HCT116 (cell line): ENCODE data around the gene CA4. TPM values are rescaled to one million over a fixed set of nuclear protein-coding genes. Genes with fewer than 3 reads are reported as not detected.

Source experiments
- ATAC-seq: fragments of 200-7000 bp; cut with Tn5 transposase; 2 replicates; pipeline ENCODE4 v1.9.1; 2020; ENCODE audit warnings: mild to moderate bottlenecking, moderate library complexity
- BruUV-seq: library from RNA; stranded (reverse); fragments of 400-500 nt; replicated peaks from 2 replicates; lab custom pipeline; 2021; lab: Mats Ljungman, UMichigan
- CTCF ChIA-PET: fragments of 300-600 bp; sonication (Branson Sonifier 250); formaldehyde crosslinking; loops from one replicate; lab custom pipeline; 2021; ENCODE audit warnings: antibody characterized with exemption; lab: Charles Lee
- POLR2A ChIA-PET: fragments of 300-600, 350-600 bp; sonication (Branson Sonifier 250); formaldehyde crosslinking; loops from one replicate; lab custom pipeline; 2021; ENCODE audit warnings: antibody characterized with exemption; lab: Charles Lee
- RAD21 ChIA-PET, 2 experiments: fragments of 300-600 bp; sonication (Branson Sonifier 250); formaldehyde crosslinking; loops; one replicate each; lab custom pipeline; 2023; ENCODE audit warnings: low total read pairs in 2 of 2; ENCODE audit not compliant: uncharacterized antibody in 2 of 2, unreplicated experiment in 2 of 2, low non-redundant PET in 1 of 2; lab: Charles Lee
- DNase-seq: peaks from one replicate; pipeline ENCODE4 v3.0.0-alpha.2; 2010; ENCODE audit warnings: low read depth, low spot score
- H2AFZ ChIP-seq: fragments of 200-600 bp; shearing (Covaris generic), sonication (generic); 2 replicates; pipeline ENCODE4 v1.6.1; 2017; ENCODE audit warnings: low read depth, mixed run types, mixed read lengths, antibody characterized with exemption, low read length; ENCODE audit not compliant: poor library complexity, severe bottlenecking
- H3K27ac ChIP-seq: 2 replicates; pipeline ENCODE4 v1.5.1; 2012; ENCODE audit warnings: low read depth, low read length
- H3K27me3 ChIP-seq: fragments of 200-600 bp; sonication (generic); 2 replicates; pipeline ENCODE4 v1.6.1; 2016; ENCODE audit warnings: mixed run types, low read length, mixed read lengths; ENCODE audit not compliant: insufficient read depth
- H3K36me3 ChIP-seq, 2 experiments: fragments of 200-500 bp in 1 of 2; fragments of 200-600 bp in 1 of 2; sonication (Bioruptor generic) in 1 of 2; sonication (generic) in 1 of 2; 2 replicates each; pipeline versions ENCODE4 v1.5.1 to v1.6.1; 2014 to 2016; ENCODE audit warnings: low read length in 2 of 2, inconsistent platforms in 1 of 2, mixed read lengths in 1 of 2, mixed run types in 1 of 2; ENCODE audit not compliant: insufficient read depth in 2 of 2, control insufficient read depth in 1 of 2
- H3K4me1 ChIP-seq, 2 experiments: fragments of 200-600 bp in 1 of 2; sonication (generic) in 1 of 2; 2 replicates each; pipeline versions ENCODE4 v1.5.1 to v1.6.1; 2012 to 2017; ENCODE audit warnings: low read length in 2 of 2, inconsistent platforms in 1 of 2, mild to moderate bottlenecking in 1 of 2, mixed read lengths in 1 of 2, mixed run types in 1 of 2, moderate library complexity in 1 of 2; ENCODE audit not compliant: insufficient read depth in 2 of 2, control insufficient read depth in 1 of 2
- H3K4me2 ChIP-seq: fragments of 200-600 bp; sonication (generic); 2 replicates; pipeline ENCODE4 v1.6.1; 2017; ENCODE audit warnings: mixed run types, low read length, mixed read lengths
- H3K4me3 ChIP-seq, 2 experiments: fragments of 200-600 bp in 1 of 2; sonication (generic) in 1 of 2; replicated peaks in 1 of 2; 2 replicates each; pipeline ENCODE4 v1.5.1; 2011 to 2016; ENCODE audit warnings: low read length in 2 of 2, control low read depth in 1 of 2, low read depth in 1 of 2, mild to moderate bottlenecking in 1 of 2, mixed read lengths in 1 of 2, mixed run types in 1 of 2
- H3K79me2 ChIP-seq: fragments of 200-600 bp; sonication (generic); 2 replicates; pipeline ENCODE4 v1.6.1; 2017; ENCODE audit warnings: mild to moderate bottlenecking, mixed run types, low read length, moderate library complexity, mixed read lengths; ENCODE audit not compliant: insufficient read depth
- H3K9ac ChIP-seq: fragments of 200-600 bp; sonication (generic); 2 replicates; pipeline ENCODE4 v1.6.1; 2016; ENCODE audit warnings: low read length, mixed read lengths
- H3K9me2 ChIP-seq: fragments of 200-600 bp; sonication (generic), shearing (Covaris generic); 2 replicates; pipeline ENCODE4 v1.6.1; 2017; ENCODE audit warnings: mixed run types, mild to moderate bottlenecking, moderate library complexity; ENCODE audit not compliant: insufficient read depth
- H3K9me3 ChIP-seq, 2 experiments: fragments of 200-500 bp in 1 of 2; fragments of 200-600 bp in 1 of 2; sonication (Bioruptor generic) in 1 of 2; sonication (generic) in 1 of 2; 2 replicates each; pipeline ENCODE4 v1.6.1; 2014 to 2017; ENCODE audit warnings: low read length in 2 of 2, mixed read lengths in 2 of 2, inconsistent platforms in 1 of 2, low read depth in 1 of 2, mild to moderate bottlenecking in 1 of 2, mixed run types in 1 of 2, moderate library complexity in 1 of 2; ENCODE audit not compliant: control insufficient read depth in 1 of 2, insufficient read depth in 1 of 2
- H4K20me1 ChIP-seq: fragments of 200-600 bp; sonication (generic), shearing (Covaris generic); 2 replicates; pipeline ENCODE4 v1.6.1; 2017; ENCODE audit warnings: mixed run types, mild to moderate bottlenecking, moderate library complexity; ENCODE audit not compliant: insufficient read depth
- CTCF ChIP-seq, 3 experiments: fragments of 200-600 bp in 1 of 3; sonication (generic) in 1 of 3; IDR thresholded peaks in 2 of 3; conservative IDR thresholded peaks in 1 of 3; 2 replicates each; pipeline ENCODE4 v1.5.1; 2012 to 2017; ENCODE audit warnings: low read depth in 2 of 3, low read length in 2 of 3, antibody characterized with exemption in 1 of 3, borderline replicate concordance in 1 of 3, control low read depth in 1 of 3, mild to moderate bottlenecking in 1 of 3, mixed read lengths in 1 of 3, mixed run types in 1 of 3, moderate library complexity in 1 of 3; ENCODE audit not compliant: insufficient read depth in 1 of 3
- EGR1 ChIP-seq: IDR thresholded peaks from 2 replicates; pipeline ENCODE4 v1.6.1; 2012; ENCODE audit warnings: low read depth
- ELF1 ChIP-seq: IDR thresholded peaks from 2 replicates; pipeline ENCODE4 v1.6.1; 2012; ENCODE audit warnings: low read depth, borderline replicate concordance
- EZH2phosphoT487 ChIP-seq: fragments of 200-600 bp; IDR thresholded peaks from 2 replicates; pipeline ENCODE4 v1.6.1; 2018; ENCODE audit warnings: antibody characterized with exemption, borderline replicate concordance
- JUND ChIP-seq: IDR thresholded peaks from 2 replicates; pipeline ENCODE4 v1.6.1; 2012
- MAX ChIP-seq: IDR thresholded peaks from 2 replicates; pipeline ENCODE4 v1.6.1; 2012
- POLR2A ChIP-seq: IDR thresholded peaks from 2 replicates; pipeline ENCODE4 v1.7.0; 2011; ENCODE audit warnings: borderline replicate concordance; ENCODE audit not compliant: insufficient read depth, insufficient read length; ENCODE audit errors: extremely low read depth
- POLR2AphosphoS5 ChIP-seq: IDR thresholded peaks from 2 replicates; pipeline ENCODE4 v1.6.1; 2011; ENCODE audit warnings: mild to moderate bottlenecking, low read depth, low read length, moderate library complexity
- RAD21 ChIP-seq: IDR thresholded peaks from 2 replicates; pipeline ENCODE4 v1.6.1; 2012; ENCODE audit warnings: low read depth, mild to moderate bottlenecking
- REST ChIP-seq: IDR thresholded peaks from 2 replicates; pipeline ENCODE4 v1.6.1; 2012; ENCODE audit warnings: low read depth
- SRF ChIP-seq: IDR thresholded peaks from 2 replicates; pipeline ENCODE4 v1.6.1; 2012; ENCODE audit warnings: low read depth
- YY1 ChIP-seq: IDR thresholded peaks from 2 replicates; pipeline ENCODE4 v1.6.1; 2011; ENCODE audit warnings: low read length, low read depth, moderate library complexity, mild to moderate bottlenecking; ENCODE audit not compliant: insufficient replicate concordance; ENCODE audit errors: extremely low read depth
- ZFX ChIP-seq: fragments of 450-650 bp; IDR thresholded peaks from 2 replicates; pipeline ENCODE4 v1.6.1; 2017
- ZNF274 ChIP-seq: fragments of 200-500 bp; sonication (Bioruptor generic); IDR thresholded peaks from 2 replicates; pipeline ENCODE4 v1.6.1; 2014; ENCODE audit warnings: mild to moderate bottlenecking, low read depth, low read length, inconsistent platforms
- intact Hi-C: fragments of 100-400 bp; cut with micrococcal nuclease; formaldehyde crosslinking; loops from 2 replicates; pipeline ENCODE4 v1.10.0; 2022
- total RNA-seq: library from RNA; stranded (reverse); gene quantifications from one replicate; pipeline ENCODE4 v1.2.1, GENCODE V29; 2021; ENCODE audit not compliant: unreplicated experiment

Gene CA4
- total RNA-seq, 1 experiment from 2014 or later: 0.20 TPM

- POLR2A ChIA-PET: no interaction called here
- no peak overlapping the region for H2AFZ ChIP-seq
- H3K9me3 ChIP-seq: no peaks in the 10 kb centered on the region
- no peak for TF ChIP-seq POLR2AphosphoS5
- TF ChIP-seq RAD21: no peak
- no peak for TF ChIP-seq YY1
- no peak for TF ChIP-seq EGR1
- TF ChIP-seq REST: no peak
- no peak for TF ChIP-seq SRF
- no peak for TF ChIP-seq JUND
- no peak for TF ChIP-seq ZNF274
- TF ChIP-seq POLR2A: no peak
- TF ChIP-seq CTCF (IDR thresholded peaks at IDR 0.05 in 2 of 3, conservative IDR thresholded peaks at IDR 0.05 in 1 of 3; ENCODE audit: borderline replicate concordance in 1 of 3, insufficient read depth in 1 of 3, low read depth in 2 of 3, low read length in 2 of 3): no peak
- no peak for TF ChIP-seq ZFX
- TF ChIP-seq MAX: no peak
- TF ChIP-seq ELF1: no peak
- no peak for TF ChIP-seq EZH2phosphoT487
- intact Hi-C loops: loop anchor here (10.0 kb wide), 3 partner anchors 116 to 536 kb away; no protein-coding TSS in a partner anchor
- no peaks in the 10 kb centered on the region for H3K4me1 ChIP-seq
- ATAC-seq (no peak), DNase-seq (no peak)
- H3K27ac ChIP-seq: no peak overlapping the region
- H3K27me3 ChIP-seq: no peaks in the 10 kb centered on the region
- no peaks in the 10 kb centered on the region for H4K20me1 ChIP-seq
- no TSS peak for BruUV-seq
- H3K9me2 ChIP-seq: no peaks in the 10 kb centered on the region
- H3K79me2 ChIP-seq: no peaks in the 10 kb centered on the region
- CTCF ChIA-PET: interaction anchor here (1.6 kb wide), 1 partner anchor 33 kb away, joined by 4 read pairs; no protein-coding TSS in a partner anchor
- no peaks in the 10 kb centered on the region for H3K36me3 ChIP-seq
- H3K4me2 ChIP-seq: no peak overlapping the region
- no peak overlapping the region for H3K4me3 ChIP-seq
- RAD21 ChIA-PET: no interaction called here
- H3K9ac ChIP-seq: no peak overlapping the region
Observed at GRCh38 chr17:60108712-60109111, 41.1 kb upstream of the CA4 start.
